ENCODE results near the gene CTAGE4.
"Not testable (repeated sequence)": the region's sequence is repeated elsewhere in the genome, so short reads cannot be mapped to it uniquely, and the experiment has no call there.

DNA sequence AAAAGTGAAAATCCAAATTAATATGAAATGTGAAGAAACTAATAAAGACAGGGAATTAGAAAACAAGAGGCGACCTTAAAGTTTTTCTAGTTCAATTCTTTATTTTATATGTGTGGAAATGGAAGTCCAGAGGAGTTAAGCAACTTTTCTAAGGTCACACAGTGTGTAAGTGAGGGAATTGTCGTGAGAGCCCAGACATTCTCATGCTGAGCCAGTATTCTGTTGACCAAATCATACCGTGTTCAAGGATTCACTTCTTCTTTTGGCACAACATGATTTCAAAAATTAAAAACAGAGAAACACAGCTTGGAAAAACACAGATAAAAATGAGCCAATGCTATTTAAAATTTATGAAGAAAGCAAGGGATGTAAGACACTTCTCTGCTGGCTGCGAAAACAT lies 43.6 kb downstream of the CTAGE4 start:
- not testable (repeated sequence) for TF ChIP-seq POLR2A (IDR thresholded peaks at IDR 0.05; ENCODE audit: low read length); GATA1 (IDR thresholded peaks at IDR 0.05; ENCODE audit: low read depth, low read length)

All from erythroblast (primary cell).